ENCODE data around the gene CASKIN2.

DNA sequence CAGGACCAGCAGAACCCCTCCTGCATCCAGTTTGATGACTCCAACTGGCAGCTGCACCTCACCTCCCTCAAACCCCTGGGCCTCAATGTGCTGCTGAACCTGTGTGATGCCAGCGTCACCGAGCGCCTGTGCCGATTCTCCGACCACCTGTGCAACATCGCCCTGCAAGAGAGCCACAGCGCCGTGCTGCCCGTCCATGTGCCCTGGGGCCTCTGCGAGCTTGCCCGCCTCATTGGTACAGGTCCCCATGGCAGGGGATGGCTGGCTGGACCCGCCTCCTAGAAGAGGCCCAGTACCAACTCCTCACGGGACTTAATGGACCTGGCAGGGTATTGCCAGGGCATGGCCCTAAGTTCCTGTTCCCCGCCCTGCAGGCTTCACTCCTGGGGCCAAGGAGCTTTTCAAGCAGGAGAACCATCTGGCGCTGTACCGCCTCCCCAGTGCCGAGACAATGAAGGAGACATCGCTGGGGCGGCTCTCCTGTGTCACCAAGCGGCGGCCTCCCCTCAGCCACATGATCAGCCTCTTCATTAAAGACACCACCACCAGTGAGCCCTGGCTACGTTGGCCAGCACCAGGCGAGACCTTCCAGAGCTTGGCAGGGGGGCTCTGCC, 22.7 kb downstream of the CASKIN2 start:
- no peak for TF ChIP-seq POLR2AphosphoS5 (IDR thresholded peaks at IDR 0.05; ENCODE audit: low read length)
- no peak for TF ChIP-seq TAF1 (IDR thresholded peaks at IDR 0.05; ENCODE audit: borderline replicate concordance, low read depth, low read length)
- TF ChIP-seq EZH2 (IDR thresholded peaks at IDR 0.05; ENCODE audit: borderline replicate concordance, control insufficient read depth, low read depth, low read length): no peak
- TF ChIP-seq, protein P1, sequence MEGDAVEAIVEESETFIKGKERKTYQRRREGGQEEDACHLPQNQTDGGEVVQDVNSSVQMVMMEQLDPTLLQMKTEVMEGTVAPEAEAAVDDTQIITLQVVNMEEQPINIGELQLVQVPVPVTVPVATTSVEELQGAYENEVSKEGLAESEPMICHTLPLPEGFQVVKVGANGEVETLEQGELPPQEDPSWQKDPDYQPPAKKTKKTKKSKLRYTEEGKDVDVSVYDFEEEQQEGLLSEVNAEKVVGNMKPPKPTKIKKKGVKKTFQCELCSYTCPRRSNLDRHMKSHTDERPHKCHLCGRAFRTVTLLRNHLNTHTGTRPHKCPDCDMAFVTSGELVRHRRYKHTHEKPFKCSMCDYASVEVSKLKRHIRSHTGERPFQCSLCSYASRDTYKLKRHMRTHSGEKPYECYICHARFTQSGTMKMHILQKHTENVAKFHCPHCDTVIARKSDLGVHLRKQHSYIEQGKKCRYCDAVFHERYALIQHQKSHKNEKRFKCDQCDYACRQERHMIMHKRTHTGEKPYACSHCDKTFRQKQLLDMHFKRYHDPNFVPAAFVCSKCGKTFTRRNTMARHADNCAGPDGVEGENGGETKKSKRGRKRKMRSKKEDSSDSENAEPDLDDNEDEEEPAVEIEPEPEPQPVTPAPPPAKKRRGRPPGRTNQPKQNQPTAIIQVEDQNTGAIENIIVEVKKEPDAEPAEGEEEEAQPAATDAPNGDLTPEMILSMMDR (IDR thresholded peaks at IDR 0.05 in 2 of 3, conservative IDR thresholded peaks at IDR 0.05 in 1 of 3; ENCODE audit: control insufficient read depth in 2 of 3, extremely low read depth in 1 of 3, insufficient read depth in 1 of 3, low read depth in 3 of 3, low read length in 3 of 3): no peak
- no peak for TF ChIP-seq RAD51 (IDR thresholded peaks at IDR 0.05)
- TF ChIP-seq, protein P2, sequence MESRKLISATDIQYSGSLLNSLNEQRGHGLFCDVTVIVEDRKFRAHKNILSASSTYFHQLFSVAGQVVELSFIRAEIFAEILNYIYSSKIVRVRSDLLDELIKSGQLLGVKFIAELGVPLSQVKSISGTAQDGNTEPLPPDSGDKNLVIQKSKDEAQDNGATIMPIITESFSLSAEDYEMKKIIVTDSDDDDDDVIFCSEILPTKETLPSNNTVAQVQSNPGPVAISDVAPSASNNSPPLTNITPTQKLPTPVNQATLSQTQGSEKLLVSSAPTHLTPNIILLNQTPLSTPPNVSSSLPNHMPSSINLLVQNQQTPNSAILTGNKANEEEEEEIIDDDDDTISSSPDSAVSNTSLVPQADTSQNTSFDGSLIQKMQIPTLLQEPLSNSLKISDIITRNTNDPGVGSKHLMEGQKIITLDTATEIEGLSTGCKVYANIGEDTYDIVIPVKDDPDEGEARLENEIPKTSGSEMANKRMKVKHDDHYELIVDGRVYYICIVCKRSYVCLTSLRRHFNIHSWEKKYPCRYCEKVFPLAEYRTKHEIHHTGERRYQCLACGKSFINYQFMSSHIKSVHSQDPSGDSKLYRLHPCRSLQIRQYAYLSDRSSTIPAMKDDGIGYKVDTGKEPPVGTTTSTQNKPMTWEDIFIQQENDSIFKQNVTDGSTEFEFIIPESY (IDR thresholded peaks at IDR 0.05): no peak
- no peak for TF ChIP-seq RAD21 (IDR thresholded peaks at IDR 0.05; ENCODE audit: insufficient read depth, low read depth, low read length)
- TF ChIP-seq HDAC6 (IDR thresholded peaks at IDR 0.05; ENCODE audit: unreplicated experiment): no peak
- TF ChIP-seq NBN (IDR thresholded peaks at IDR 0.05): no peak

All from GM12878 (cell line).